Smooth muscle cell of the brain vasculature (primary cell): ENCODE data around the gene SLC35E3.
A peak's percentile ranks its signal among the peaks of the same experiment; 100 is the strongest.

ENCODE experiments used
- DNase-seq: peaks from one replicate; pipeline ENCODE4 v3.0.0-alpha.2; 2012; ENCODE audit warnings: low read depth, low spot score

The SLC35E3 gene

DNA sequence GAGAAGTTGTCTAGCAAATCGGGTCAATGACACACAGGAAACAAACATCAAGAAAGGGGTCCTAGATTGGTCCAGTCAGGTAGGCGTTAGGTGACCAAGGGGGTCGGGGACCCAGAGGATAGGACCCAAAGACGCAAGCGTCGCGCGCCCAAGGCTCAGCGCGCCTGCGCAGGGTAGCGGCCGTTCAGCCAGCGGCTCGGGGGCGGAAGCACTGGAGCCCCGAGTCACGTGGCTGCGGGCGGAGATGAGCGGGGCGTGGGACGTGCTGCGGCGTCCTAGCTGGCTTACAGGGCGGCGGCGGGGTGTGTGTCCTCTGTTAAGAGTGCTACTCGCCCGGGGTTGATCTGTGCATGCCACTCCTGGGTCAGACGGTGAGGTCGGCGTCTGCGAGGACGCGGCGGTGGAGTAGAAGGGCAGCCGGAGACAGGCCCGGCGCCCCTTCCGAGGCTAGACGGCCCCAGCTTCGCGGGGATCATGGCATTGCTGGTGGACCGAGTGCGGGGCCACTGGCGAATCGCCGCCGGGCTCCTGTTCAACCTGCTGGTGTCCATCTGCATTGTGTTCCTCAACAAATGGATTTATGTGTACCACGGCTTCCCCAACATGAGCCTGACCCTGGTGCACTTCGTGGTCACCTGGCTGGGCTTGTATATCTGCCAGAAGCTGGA, at the start of gene SLC35E3:
Gene SLC35E3, plus strand, starts transcription at position 273 of the 668 bp plus-strand sequence. Its CDS starts 202 bp downstream, at position 475.
- peak; percentile 57 for DNase-seq

DNA sequence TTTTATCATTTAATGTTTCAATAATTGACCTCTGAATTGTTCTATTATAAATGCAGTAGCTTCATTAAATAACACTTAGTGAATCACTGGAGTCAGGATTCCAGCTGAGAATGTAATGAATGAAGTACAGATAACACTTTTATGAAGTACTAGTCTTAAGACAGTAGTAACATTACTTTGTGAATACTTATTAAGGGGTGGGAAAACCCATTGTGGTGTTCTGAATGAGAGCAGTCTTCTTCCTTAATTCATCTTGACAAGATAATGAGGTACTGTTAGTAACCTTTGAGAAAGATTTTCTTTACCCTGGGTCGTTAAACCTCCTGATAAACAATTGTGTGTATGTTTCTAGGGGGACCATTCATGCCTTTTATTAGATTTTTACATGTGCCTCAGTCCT, 46.5 kb upstream of the SLC35E3 start:
- no peak for DNase-seq

- no peak for DNase-seq
Observed at GRCh38 chr12:68727776-68728175, 18.2 kb upstream of the SLC35E3 start.

DNA sequence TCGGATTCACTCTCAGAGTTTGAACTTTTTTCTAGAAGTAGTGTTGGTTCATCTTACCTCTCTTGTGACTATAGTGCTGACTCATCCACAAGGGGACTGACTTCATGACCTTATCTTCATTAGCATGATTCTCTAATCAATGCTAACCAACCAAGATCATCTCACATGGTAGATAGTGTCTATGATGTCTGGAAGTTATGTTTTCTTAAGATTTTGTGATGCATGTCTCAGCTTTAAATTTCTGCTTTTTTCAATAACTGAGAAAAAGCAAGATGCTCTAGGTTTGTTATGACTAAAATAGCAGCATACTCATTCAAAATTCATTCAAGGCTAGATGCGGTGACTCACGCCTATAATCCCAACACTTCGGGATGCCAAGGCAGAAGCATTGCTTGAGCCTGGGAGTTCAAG, 12.3 kb upstream of the SLC35E3 start:
- DNase-seq = no peak

- DNase-seq = no peak
Observed at GRCh38 chr12:68739891-68740290, 6.1 kb upstream of the SLC35E3 start.

DNA sequence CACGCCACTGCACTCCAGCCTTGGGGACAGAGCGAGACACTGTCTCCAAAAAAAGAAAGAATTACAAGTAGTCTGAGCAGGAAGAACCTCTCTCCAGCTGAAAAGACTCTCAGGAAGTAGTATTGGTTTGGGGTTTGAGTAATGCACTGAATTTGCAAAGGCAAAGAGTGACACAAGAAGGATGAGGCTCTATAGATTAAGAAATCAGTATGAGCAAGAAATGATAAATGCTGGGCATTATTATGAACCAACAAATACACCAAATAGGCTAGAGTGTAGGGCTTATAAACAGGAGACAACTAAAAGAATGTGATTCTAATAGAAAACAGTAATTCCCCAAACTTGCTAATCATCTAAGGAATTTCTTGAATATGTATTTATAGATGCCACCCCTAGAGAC, 2.6 kb upstream of the SLC35E3 start:
- no peak for DNase-seq

DNA sequence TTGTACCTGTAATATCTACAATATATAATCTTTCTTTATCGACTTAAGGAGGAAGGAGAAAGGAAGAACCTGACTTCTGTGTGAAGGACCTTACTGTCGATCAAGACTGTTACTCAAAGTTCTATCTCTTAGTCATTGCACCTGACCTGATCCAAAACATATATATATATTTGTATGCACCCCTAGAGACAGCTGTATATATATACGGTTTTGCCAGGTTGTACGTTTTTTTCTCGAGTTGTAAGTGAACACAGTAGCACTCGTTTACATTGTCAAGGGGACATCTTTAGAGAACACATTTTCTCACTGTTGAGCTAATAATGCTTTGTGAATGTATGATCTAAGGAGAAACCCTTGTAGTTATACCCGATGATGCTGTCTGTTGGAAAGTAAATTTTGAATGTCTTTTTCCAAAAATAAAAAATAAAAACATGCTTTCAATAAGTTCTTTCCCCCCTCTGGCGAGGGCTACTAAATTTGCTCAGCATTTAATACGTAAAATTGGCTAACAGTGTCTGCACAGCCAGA, 536 bp upstream of the SLC35E3 start:
- DNase-seq = no peak

- DNase-seq = peak; percentile 15
Observed at GRCh38 chr12:68746572-68747180, 700 bp downstream of the SLC35E3 start.

DNA sequence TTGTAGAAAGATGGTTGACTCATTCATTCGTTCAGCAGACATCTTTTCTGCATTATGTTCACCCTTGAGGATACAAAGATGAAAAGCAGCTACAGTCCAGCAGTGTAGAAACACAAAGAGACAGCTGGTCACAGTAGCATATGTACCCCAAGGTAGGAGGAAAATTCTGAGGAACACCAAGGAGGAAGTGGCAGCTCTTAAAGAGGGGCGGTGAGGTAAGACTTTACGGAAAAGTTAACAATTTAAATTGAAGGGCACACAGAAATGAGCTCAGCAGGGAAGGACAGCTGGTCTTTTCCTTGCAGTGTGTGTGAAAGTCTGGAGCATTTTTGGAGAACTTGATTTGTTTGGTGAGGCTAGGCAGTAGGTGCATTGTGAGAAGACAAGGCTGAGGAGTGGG, 3.5 kb downstream of the SLC35E3 start:
- no peak for DNase-seq

- no peak for DNase-seq
Observed at GRCh38 chr12:68749861-68750260, 3.9 kb downstream of the SLC35E3 start.

- DNase-seq = no peak
Observed at GRCh38 chr12:68750506-68750905, 4.5 kb downstream of the SLC35E3 start.

DNA sequence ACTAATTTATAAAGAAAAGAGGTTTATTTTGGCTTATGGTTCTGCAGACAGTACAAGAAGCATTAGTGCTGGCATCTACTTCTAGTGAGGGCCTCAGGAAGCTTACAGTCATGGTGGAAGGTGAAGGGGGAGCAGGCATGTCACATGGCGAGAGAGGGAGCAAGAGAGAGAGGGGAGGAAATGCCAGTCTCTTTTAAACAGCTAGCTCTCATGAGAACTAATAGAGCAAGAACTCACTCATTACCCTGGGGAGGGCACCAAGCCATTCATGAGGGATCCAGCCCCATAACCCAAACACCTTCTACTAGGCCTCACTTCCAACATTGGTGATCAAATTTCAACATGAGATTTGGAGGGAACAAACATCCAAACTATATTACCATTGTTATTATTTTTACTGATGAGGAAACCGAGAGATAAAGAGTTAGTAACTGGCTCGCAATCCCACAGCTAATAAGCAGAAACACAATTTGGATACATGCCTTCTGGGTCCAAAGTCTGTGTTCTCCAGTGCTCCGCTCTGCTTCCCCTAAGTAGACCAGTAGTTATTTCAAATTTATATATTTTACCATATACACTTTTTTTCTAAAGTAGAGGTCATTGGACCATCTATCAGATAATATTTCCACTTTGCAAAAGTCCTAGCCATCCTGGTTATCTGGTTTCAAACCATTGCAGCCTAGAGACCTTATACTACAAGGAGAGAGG, 9.7 kb downstream of the SLC35E3 start:
- no peak for DNase-seq

GRCh38 chr12:68759852-68760251, 13.9 kb downstream of the SLC35E3 start:
- no peak for DNase-seq

GRCh38 chr12:68760806-68761441, 14.9 kb downstream of the SLC35E3 start:
- DNase-seq = no peak

- DNase-seq = no peak
Observed at GRCh38 chr12:68761442-68761812, 15.5 kb downstream of the SLC35E3 start.

DNA sequence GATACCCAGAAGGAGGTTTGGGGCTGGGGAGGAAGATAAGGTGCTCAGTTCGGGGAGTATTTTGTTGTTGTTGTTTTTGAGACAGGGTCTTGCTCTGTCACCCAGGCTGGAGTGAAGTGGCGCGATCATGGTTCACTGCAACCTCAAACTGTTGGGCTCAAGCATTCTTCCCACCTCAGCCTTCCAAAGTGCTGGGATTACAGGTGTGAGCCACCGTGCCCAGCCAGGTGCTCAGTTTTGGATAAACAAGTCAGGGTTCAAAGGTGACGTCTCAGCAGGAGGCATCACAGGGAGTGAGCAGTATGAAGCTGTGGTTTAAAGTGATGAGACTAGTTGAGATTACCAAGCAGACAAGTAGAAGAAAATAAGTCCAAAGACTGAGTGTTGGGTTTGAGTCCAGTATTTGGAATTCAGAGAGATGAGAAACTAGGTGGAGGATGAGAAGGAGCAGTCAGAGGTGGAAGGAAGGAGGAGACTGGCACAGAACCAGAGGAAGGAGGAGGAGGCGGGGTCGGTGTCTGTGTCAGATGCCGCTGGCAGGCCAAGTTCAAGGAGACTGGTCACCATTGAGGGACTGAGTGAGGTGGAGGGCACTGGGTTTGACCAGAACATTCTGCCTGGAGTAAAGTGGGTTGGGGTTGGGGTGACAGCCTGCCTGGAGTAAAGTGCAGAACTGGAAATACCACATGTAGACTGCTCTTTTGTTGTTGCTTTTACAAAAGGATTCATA, 16.1 kb downstream of the SLC35E3 start:
- DNase-seq = no peak

- no peak for DNase-seq
Observed at GRCh38 chr12:68762691-68763090, 16.7 kb downstream of the SLC35E3 start.

GRCh38 chr12:68765696-68766095, 19.7 kb downstream of the SLC35E3 start:
- no peak for DNase-seq

GRCh38 chr12:68766646-68767045, 20.7 kb downstream of the SLC35E3 start:
- DNase-seq = no peak

DNA sequence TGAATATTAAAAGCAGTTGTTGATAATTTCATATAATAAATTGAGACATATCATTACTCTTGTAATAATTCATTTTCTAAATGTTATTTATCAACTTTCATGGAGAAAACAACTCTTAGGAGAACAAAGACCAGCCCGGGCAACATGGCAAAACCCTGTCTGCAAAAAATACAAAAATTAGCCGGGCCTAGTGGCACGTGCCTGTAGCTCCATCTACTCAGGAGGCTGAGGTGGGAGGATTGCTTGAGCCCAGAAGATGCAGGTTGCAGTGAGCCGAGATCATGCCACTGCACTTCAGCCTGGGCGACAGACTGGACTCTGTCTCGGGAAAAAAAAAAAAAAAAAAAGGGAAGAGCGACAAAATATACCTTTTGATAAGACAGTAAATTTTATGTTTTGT, 21.2 kb downstream of the SLC35E3 start:
- no peak for DNase-seq

- DNase-seq = no peak
Observed at GRCh38 chr12:68768431-68768939, 22.5 kb downstream of the SLC35E3 start.
